ENCODE results near the gene RNF225. TPM values are rescaled to one million over a fixed set of nuclear protein-coding genes. Genes with fewer than 3 reads are reported as not detected.

The RNF225 gene
- total and polyA plus RNA-seq, 2 donors (not counting 3 experiments of a cell fraction or from before 2014, with no cell fraction given) = 0.58 TPM; not detected in 1

- Histone ChIP-seq H2AFZ (ENCODE audit: low read depth, low read length) (no peak overlapping the region), H3K9me1 (replicated peaks; ENCODE audit: control insufficient read depth, extremely low read depth, insufficient read depth, low read length) (no peaks in the 10 kb centered on the region), H3K27ac (ENCODE audit: insufficient read depth, low read depth, low read length) (peak overlapping the region; percentile 42), H3K4me2 (ENCODE audit: insufficient read depth, low read length) (peak overlapping the region; percentile 74), H3K9me3 (replicated peaks; ENCODE audit: control insufficient read depth, insufficient read depth, low read length) (no peaks in the 10 kb centered on the region), H3K27me3 (ENCODE audit: control insufficient read depth in 2 of 2, insufficient read depth in 2 of 2, low read length in 2 of 2) (no peaks in the 10 kb centered on the region), H3K9ac (replicated peaks; ENCODE audit: extremely low read depth, insufficient read depth, low read length) (peak overlapping the region; percentile 91), H3K79me2 (ENCODE audit: control insufficient read depth, insufficient read depth, low read length) (peaks cover 36% of the 10 kb centered on the region), H3K36me3 (ENCODE audit: control insufficient read depth in 2 of 2, extremely low read depth in 1 of 2, insufficient read depth in 2 of 2, low read length in 2 of 2) (peaks cover 0 to 5% of the 10 kb centered on the region in 2 experiments), H3K4me1 (ENCODE audit: control insufficient read depth, extremely low read depth, insufficient read depth, low read length) (peaks cover 17% of the 10 kb centered on the region), H3K4me3 (replicated peaks in 1 of 3; ENCODE audit: insufficient read depth in 1 of 3, low read depth in 1 of 3, low read length in 3 of 3) (peak overlapping the region; percentile 67 to 93 (median 75)), H4K20me1 (replicated peaks; ENCODE audit: control insufficient read depth, extremely low read depth, insufficient read depth, low read length) (peaks cover 2% of the 10 kb centered on the region)
- CTCF ChIA-PET = no interaction called here
- TF ChIP-seq POLR2AphosphoS5 (IDR thresholded peaks at IDR 0.05; ENCODE audit: insufficient read depth, low read depth, low read length) = no peak
- TF ChIP-seq FOS (IDR thresholded peaks at IDR 0.05; ENCODE audit: borderline replicate concordance, insufficient read depth, low read length) = no peak
- no peak for TF ChIP-seq MYC (IDR thresholded peaks at IDR 0.05; ENCODE audit: low read depth, low read length)
- no peak for TF ChIP-seq POLR2A (IDR thresholded peaks at IDR 0.05; ENCODE audit: low read depth, low read length)
- TF ChIP-seq JUN (IDR thresholded peaks at IDR 0.05; ENCODE audit: borderline replicate concordance, insufficient read depth, insufficient read length, low read depth) = no peak
- TF ChIP-seq MAX (IDR thresholded peaks at IDR 0.05; ENCODE audit: insufficient read depth, insufficient read length) = no peak
- no peak for TF ChIP-seq CTCF (IDR thresholded peaks at IDR 0.05; ENCODE audit: extremely low read depth in 1 of 2, insufficient read depth in 1 of 2, low read depth in 1 of 2, low read length in 2 of 2)
- TF ChIP-seq EZH2 (IDR thresholded peaks at IDR 0.05; ENCODE audit: borderline replicate concordance, low read depth, low read length, severe bottlenecking) = no peak
- TF ChIP-seq GATA2 (IDR thresholded peaks at IDR 0.05; ENCODE audit: insufficient read depth, insufficient read length, low read depth, low read length) = no peak
- dilution Hi-C loops (cut with MboI; ENCODE audit: extremely low pct_ligation_motif_present, low sequenced_read_pairs) (no loop called here), intact Hi-C loops (cut with micrococcal nuclease) (loop anchor here (1.0 to 2.0 kb wide), 3 partner anchors 8 to 172 kb away; partner anchors contain the start of gene RNF225)
- no peak for DNase-seq (ENCODE audit: low read depth, low spot score)
- TSS peak; percentile 63 for BruUV-seq (replicated peaks)
- POLR2A ChIA-PET = no interaction called here
- FAIRE-seq = peak; percentile 4
Observed at GRCh38 chr19:58387338-58388174, 7.9 kb upstream of the RNF225 start.

Measured in endothelial cell of umbilical vein (primary cell).